Nucleus accumbens (tissue), 56 donors: ENCODE measurements around the gene TNK1.
"Not testable (repeated sequence)": the region's sequence is repeated elsewhere in the genome, so short reads cannot be mapped to it uniquely, and the experiment has no call there.

Experiments used
- DNase-seq, 56 donors: peaks; one replicate each; lab custom pipeline; 2025; lab: John Stamatoyannopoulos, UW

The TNK1 gene

DNA sequence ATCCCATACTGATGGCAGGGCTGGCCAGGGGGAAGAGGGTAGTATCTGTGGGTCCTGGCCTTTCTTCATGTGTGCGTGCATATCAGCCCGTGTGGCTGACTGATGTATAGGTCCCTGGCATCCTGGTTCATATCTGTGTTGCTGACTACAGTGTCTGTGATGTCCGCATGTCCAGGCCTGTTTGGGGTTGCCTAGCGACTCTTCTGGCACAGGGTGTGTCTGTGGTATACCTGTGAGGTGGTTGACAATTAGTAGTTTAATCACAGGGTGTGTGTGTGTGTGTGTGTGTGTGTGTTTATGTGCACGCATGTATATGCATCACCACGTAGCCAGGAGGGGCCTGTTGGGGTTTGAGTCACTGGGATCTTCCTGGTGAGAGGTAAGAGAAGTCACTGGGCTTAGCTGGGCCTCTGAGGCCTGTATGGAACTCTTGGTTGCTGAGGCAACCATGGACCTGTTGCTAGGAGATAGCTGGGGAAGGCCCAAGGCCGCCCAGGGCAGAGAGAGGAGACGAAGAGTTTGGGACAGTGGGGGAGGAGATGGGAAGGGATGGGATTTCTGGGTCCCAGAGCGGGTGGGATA is 26.5 kb upstream of the TNK1 start:
- peak in 11 of 56 donors; percentile 10 to 67 (median 36) for DNase-seq

- peak in 46 of 56 donors; percentile 22 to 88 (median 62) for DNase-seq
Measured at GRCh38 chr17:7355053-7355452, 25.8 kb upstream of the TNK1 start, which contains the start of gene TMEM95. TMEM95 (plus strand) TSS chr17:7355156; CDS start chr17:7355205, 49 bp downstream.

DNA sequence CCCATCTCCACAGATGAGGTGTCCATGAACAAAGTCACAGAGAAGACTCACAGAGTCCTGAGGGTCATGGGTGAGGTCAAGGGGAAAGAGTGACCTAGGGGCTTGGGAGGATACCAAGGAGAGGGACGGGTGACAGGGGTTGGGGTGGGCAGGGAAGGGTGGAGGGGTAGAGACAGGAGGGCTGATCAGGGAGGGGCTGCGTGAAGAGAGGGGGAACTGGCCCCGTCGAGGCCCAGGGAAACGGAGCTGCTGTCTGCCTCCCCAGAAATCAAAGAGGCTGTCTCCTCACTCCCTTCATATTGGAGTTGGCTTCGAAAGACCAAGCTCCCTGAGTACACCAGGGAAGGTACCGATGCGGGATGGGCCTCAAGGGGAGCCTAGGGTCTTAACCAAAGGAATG is 25.3 kb upstream of the TNK1 start:
- no peak for DNase-seq

GRCh38 chr17:7356072-7356549 is 24.8 kb upstream of the TNK1 start:
- peak in 45 of 56 donors; percentile 14 to 79 (median 48) for DNase-seq

GRCh38 chr17:7356756-7357155 is 24.1 kb upstream of the TNK1 start:
- DNase-seq, result peak in 7 of 56 donors; percentile 21 to 42 (median 30)

DNA sequence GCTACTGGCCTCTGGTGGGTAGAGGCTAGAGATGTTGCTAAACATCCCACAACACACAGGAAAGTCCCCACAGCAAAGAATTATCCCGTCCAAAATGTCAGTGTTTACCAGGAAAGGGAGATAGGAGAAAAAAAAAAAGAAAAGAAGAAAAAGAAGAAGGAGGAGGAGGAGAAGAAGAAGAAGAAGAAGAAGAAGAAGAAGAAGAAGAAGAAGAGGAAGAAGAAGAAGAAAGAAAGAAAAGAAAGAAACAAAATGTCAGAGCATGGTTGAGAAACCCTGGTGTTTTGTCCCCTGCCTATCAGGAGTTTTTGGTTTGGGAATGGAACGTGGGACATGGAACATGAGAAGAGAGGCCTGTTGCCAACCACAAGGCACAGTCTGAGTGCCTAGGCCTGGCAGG is 23.5 kb upstream of the TNK1 start:
- DNase-seq, result no peak

- DNase-seq, result no peak
Measured at GRCh38 chr17:7361906-7362305, 19.0 kb upstream of the TNK1 start.

GRCh38 chr17:7363311-7363710 is 17.6 kb upstream of the TNK1 start:
- no peak for DNase-seq

- peak in 2 of 56 donors; percentile 14 to 20 for DNase-seq
Measured at GRCh38 chr17:7365963-7366362, 14.9 kb upstream of the TNK1 start.

GRCh38 chr17:7367083-7367482 is 13.8 kb upstream of the TNK1 start:
- DNase-seq, result no peak

GRCh38 chr17:7367918-7368598 is 12.8 kb upstream of the TNK1 start:
- DNase-seq, result peak in 13 of 56 donors; percentile 10 to 68 (median 44)

GRCh38 chr17:7368599-7368994 is 12.3 kb upstream of the TNK1 start:
- DNase-seq, result not testable (repeated sequence)

GRCh38 chr17:7369825-7370224 is 11.1 kb upstream of the TNK1 start:
- no peak for DNase-seq

- no peak for DNase-seq
Measured at GRCh38 chr17:7370853-7371252, 10.0 kb upstream of the TNK1 start.

GRCh38 chr17:7374353-7374752 is 6.5 kb upstream of the TNK1 start:
- DNase-seq, result no peak

- no peak for DNase-seq
Measured at GRCh38 chr17:7379134-7379533, 1.8 kb upstream of the TNK1 start.

DNA sequence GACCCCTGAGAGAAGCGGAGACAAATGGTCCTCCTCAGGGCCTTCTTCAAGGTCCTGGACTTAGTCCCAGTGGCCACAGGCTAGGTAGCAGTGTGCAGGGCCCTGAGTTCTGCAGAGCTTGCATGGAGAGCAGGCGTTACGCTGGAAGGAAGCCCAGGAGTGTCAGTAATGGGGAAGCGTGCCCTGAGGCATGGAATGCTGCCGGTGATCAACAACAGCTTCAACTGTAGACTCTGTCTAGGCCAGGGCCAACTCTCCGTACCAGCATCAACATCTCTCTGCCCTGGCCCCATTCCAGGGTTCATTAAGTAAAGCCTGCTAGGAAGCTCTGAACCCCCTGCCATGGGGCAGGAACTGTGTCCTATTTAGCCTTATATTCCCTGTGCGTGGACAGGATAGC is 568 bp upstream of the TNK1 start:
- peak in 7 of 56 donors; percentile 5 to 33 (median 9) for DNase-seq

DNA sequence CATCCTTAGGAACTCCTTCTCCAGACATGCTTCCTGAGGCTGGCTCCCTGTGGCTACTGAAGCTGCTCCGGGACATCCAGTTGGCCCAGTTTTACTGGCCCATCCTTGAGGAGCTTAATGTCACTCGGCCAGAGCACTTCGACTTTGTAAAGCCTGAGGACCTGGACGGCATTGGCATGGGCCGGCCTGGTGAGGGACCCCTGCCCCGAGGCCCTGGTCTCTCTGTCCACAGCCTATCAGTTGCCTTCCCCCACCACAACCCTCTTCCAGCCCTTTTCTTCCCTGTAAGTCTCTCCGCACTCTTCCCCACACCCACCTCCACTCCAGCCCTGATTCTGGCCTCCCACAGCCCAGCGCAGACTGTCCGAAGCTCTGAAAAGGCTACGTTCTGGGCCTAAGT is 2.0 kb downstream of the TNK1 start:
- no peak for DNase-seq

DNA sequence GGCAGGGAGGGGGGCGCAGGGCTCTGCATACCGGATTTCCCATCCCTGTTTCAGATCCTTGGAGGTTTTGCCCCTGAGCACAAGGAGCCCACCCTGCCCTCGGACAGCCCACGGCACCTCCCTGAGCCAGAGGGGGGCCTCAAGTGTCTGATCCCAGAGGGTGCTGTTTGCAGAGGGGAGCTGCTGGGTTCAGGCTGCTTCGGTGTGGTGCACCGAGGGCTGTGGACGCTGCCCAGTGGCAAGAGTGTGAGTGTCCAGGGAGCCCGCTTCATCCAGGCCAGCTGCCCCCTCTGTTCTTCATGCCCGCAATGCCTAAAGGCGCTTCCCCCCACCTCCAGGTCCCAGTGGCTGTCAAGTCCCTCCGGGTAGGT is 2.5 kb downstream of the TNK1 start:
- no peak for DNase-seq

DNA sequence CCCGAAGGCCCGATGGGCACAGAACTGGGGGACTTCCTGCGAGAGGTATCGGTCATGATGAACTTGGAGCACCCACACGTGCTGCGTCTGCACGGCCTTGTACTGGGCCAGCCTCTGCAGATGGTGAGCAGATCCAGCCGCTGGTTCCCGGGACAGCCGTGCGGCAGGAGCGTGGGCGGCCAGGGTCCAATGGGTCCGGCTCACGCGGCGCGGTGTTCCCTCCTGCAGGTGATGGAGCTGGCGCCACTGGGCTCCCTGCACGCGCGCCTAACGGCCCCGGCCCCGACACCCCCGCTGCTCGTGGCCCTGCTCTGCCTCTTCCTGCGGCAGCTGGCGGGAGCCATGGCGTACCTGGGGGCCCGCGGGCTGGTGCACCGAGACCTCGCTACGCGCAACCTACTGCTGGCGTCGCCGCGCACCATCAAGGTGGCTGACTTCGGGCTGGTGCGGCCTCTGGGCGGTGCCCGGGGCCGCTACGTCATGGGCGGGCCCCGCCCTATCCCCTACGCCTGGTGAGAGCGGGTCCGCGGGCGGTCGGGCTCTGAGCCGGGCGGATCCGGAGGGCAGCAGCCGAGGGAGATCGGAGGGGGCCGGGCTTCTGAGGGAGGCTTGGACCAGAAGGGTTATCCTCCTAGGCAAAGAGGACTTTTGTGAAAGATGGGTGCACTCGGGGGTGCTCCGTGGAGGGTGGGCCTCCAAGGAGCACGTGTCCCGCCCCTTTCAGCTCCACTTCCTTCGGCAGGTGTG is 3.0 kb downstream of the TNK1 start:
- peak in 33 of 56 donors; percentile 6 to 83 (median 62) for DNase-seq

- DNase-seq, result peak in 1 of 56 donors; percentile 14
Measured at GRCh38 chr17:7384489-7385081, 3.7 kb downstream of the TNK1 start.
